Measurements from ENCODE around the gene DCPS.
A peak's percentile ranks its signal among the peaks of the same experiment; 100 is the strongest.
"Not testable (repeated sequence)": the region's sequence is repeated elsewhere in the genome, so short reads cannot be mapped to it uniquely, and the experiment has no call there.

The DCPS gene

DNA sequence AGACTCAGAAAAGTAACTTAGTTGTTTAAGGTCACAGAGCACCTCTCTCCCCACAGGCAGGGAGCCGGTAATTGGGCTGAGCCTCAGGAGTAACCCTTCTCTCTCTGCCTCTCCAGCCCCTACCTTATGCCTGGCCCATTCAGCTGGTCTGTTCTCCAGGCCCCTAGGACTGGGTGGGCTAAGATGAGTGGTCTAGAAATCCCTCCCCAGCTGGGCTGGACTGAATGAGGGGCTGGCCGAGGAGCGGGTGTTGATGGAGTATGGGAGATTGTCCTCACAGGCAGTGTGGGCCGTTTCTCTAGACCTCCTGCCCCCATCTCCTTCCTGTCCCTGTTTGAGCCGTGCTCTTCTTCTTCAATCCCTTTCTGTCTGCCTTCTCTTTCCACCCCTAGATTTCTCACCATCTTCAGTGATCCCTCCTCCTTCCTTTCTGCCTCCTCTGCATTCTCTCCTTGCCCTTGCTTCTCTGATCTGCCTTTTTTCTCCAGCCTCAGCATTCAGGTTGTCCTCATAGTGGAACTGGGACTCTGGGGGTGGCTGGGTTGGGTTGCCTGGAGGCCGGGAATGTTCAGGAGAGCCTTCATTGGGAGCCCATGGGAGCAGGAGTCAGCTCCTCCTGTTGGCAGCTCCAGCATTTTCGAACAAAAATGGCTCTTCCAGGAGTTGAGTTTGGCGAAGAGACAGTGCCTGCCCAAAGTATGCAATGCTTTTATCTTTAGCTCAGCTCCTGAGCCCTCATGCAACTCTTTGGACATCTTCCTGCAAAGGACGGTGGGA is 59.2 kb downstream of the DCPS start:
- DNase-seq, result no peak

DNA sequence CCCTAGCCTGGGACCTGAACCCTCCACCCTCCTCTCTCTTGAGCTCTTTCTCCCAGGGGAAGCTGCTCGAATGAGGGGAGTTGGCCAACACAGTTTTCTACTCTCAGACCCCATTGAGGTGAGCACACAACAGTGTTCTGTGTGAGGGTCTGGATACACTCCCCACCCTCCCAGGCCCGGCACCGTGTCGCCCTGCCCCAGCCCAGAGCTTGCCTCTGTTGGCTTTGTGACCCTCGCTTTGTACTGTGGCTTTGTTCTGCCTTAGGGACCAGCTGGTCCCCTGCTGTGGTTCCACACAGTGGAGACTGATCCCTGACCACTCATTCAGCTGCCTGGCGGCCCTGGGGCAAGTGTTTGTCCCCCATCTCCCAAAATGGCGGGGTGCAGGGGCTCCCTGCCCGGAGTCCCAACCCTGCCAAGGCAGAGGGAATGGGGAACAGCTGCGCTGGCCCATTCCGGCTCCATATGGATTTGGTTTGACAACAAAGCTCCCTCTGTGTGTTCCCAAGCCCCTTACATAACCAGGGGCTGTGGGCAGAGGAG is 59.9 kb downstream of the DCPS start:
- DNase-seq, result no peak

DNA sequence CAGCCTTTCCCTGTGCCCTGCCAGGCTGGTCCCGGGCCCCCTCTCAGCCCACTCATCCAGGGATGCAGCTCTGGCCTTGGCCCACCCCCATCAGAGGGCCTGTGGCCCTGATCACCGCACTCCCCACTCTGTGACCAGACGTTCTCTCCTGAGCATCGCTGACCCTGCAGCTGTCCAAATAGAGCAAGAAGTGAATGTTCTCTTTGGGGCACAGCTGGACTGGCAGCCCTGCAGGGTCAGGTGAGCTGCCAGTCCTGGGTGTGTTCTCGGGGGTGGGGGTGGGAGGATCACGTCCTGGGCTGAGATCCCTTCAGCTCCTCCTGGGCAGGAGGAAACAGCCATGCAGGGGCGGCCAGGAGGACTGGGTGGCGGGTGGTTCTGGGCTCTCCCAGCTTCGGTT is 60.9 kb downstream of the DCPS start:
- not testable (repeated sequence) for DNase-seq

DNA sequence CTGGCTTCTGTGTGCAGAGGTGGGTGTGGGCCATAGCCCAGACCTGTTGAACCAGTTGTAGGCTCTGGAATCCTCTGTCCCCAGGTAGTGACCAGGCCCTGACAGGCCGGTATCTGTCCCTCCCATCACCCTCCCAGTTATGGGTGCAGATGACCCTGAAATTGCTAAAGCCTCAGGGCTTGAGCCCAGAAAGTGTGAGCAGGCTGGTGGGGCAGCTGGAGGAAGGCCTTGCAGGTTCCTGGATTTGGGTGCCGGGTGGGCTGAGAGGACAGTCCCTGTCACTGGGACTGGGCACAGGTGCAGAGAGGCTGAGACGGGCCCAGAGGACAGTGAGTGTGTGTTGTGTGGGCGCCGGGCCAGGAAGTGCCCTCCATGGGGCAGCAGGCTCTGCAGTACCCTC is 61.6 kb downstream of the DCPS start:
- not testable (repeated sequence) for DNase-seq

DNA sequence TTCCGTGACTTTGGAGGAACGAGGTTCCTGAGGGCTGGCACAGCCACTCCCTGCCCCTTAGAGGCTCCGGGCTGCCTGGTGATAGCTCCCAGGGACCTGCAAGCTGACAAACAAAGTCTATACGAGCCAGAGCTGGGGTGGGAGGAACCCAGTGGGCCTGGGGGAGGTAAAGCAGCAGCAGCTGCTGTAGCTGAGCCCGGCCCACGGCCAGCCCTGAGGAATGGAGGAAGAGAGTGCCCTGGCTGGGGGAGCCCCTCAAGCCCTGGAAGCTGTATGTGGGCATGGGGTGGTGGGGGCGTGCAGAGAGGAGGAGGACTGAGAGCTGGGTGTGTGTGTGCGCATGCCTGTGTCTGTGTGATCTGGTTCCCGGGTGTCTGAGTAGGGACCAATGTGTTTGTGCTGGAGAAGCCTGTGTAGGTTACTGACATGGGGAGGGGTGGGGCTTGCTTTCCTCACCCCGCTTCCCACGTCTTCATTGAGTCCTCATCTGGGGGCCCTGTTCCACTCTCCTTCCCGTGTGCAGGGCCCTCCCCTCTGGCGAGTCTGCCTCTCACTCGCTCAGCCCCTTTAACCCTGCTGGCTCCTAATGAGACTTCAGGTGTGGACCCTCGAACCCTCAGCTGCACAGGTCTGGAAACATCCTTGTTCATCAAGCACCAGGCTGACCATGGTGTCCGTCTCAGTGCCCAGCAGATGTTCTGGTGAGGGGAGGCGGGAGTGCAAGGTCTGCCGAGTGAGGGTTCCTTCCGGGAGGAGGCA is 62.4 kb downstream of the DCPS start:
- DNase-seq, result no peak

DNA sequence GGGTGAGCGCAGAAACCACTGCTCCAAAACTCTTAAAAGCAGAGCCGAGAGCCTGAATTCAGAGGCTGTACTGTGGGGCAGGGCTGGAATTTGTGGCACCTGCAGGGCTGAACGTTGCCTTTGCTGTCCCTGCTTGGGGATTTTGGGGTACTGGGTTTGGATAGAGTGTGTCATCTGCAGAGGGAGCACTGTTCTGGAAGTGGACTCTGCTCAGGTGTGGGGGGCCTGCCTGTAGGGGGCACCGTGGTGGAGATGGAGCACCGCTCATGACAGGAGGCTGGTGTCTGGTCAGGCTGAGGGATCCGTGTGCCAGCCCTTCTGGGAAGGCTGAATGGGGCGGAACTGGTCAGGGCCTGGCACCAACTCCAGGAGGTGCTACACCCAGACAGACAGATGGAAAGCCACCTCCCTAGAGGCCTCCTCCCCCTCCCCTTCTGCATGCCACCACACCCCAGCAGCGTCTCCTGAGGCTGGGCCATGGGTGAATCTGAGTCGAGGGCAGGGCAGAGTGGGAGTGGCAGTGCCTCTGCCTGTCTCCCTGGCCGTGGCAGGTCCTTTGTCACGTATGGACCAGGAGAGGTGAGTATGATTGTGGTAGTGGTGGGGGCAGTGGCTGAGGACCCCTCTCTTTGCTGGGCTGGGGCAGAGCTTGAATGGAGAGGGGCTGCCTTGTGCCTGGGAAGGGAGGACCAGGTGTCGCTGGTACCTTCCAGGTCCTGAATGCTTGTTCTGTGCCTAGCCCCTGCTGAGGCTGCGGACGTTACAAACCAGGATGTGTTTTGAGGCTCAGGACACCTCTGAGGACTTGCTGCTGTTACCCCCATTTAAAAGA is 63.2 kb downstream of the DCPS start:
- DNase-seq, result not testable (repeated sequence)

DNA sequence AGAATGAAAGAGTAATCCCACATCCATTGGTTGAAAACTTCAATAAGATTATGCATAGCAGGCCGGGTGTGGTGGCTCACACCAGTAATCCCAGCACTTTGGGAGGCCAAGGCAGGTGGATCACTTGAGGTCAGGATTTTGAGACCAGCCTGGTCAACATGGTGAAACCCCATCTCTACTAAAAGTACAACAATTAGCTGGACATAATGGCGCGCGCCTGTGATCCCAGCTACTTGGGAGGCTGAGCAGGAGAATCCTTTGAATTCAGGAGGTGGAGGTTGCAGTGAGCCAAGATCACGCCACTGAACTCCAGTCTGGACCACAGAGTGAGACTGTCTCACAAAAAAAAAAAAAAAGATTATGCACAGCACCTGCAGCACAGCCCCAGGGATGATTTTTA is 63.9 kb downstream of the DCPS start:
- not testable (repeated sequence) for DNase-seq

DNA sequence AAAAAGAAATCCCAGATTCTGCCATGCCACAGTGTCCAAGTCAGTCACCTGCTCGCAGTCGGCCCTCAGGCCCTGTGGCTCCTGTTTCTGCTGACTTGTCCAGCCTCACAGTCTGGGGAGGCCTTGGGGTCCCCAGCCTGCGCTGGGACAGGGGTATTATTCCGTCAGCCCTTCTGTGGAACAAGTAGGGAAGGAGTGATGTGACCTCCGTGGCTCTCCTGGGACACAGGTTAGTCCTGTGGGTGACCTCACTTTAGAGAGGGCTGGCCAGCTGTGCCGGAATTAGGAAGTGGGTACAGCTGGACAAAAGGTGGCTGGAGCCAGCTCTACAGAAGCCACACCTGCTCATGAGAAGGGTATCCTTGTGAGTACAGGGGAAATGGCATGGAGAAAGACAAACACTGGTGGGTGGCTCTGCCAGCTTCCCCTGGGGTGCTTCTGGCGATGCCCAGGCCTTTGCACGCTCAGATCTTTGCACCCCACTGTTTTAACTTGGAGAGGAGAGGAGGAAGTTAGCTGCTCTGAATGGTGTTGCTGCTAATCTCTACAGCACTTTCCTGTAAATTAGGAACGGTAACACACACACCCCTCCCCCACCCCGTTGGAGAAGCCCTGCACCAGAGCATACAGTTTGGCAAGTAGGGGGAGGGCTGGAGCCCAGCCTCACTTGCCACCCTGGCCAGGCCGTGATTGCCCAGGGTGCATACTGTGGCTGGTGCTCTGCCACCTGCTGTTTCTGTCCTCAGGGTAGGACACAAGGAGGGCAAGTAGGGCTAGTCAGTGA is 64.7 kb downstream of the DCPS start:
- peak in 1 of 2 experiments; percentile 32 for DNase-seq

DNA sequence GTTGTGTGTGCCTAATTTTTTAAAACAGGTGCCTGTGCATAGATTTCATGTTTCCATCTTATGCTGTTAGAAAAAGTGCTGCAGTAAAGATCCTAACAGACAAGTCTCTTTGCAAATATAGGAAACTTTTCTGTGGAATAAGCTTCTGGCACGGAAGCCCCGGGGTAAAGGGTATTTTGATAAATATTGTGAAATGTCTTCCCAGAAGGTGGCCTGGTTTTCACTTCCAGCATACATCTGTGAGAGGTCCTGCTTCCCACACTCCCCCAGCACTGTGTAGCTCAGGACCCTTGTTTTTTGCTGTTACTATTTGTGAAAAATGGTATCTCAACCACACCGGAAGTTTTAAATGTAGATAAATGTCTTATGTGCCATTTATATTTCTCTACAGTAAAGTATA is 66.2 kb downstream of the DCPS start:
- DNase-seq, result no peak

DNA sequence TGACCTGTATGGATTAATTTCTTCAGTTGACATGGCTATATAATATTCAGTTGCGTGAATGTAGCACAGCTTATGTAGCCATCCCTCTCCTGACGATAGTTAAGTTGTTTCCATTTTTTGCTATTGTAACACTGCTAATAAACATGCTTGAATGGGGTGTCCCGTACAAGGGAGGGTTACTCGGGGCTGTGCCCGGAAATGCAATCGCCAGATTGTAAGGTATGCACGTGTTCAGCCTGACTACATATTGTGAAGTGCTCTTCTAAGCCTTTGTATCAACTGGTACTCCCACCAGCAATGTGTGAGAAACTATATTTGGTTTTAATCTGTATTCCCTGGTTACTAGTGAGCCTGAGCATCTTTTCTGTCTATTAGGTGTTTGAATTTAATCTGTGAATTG is 67.7 kb downstream of the DCPS start:
- no peak for DNase-seq

DNA sequence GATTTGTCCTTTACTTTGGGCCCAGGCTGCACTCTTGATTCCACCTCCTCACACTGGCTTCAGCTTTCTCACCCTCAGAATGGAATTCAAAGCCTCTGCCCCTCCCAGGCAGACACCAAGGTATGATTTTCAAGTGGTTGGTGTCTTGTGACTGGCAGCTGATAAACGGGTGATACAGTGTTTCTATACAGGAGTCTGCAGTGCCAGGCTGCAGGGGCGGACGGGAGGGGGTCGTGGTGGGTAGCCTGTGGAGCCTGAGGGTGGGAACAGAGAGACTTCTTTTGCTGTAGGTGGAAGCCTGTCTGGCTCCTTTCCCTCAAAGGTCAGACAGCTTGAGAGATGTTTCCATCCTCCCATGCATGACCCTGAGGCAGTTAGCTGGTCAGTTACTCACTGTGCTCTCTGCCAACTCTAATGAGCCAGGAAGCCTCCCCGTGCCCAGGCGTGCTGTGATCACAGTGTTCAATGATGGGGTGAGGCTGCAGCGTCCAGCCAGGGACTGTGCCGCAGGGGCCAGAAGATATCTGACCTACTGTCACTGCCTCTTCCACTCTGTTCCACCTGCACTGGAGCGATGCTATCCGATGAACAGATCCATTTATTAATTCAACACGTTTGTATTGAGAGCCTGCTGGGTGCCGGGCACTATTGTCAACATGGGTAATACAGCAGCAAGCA is 69.7 kb downstream of the DCPS start:
- not testable (repeated sequence) for DNase-seq

DNA sequence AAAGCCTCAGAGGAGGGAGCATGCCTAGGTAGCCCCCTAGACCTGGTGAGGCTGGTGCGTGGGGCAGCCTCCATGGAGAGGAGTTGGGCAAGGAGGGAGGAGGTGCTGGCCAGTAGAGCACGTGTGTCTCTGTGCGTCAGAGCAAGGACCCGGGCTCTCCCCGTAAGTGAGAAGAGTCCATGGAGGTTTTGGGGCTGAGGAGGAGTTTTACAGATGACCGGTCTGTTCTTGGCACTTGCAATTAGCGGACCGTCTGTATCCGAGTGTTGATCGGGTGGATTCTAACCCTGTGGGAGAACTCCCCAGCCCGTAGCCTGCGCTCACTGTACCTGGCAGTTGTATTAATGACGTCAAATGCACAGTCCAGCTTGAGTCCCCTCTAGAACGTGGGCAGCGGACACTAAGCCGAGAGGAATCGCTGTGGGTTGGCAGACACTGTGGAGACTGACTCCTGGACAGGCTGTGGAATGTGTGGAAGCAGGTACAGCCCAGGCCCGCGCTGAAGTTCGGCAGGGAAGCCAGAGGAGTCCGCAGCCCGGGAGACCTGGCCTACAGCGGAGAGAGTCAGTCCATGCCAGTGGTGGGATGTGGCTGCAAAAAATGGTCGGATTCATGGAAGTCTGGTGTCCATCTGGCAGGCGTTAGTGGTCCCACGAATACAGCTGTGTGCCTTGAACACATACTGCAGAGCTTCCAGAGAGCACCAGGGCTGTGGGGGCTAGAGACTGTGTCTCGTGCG is 70.9 kb downstream of the DCPS start:
- not testable (repeated sequence) for DNase-seq

DNA sequence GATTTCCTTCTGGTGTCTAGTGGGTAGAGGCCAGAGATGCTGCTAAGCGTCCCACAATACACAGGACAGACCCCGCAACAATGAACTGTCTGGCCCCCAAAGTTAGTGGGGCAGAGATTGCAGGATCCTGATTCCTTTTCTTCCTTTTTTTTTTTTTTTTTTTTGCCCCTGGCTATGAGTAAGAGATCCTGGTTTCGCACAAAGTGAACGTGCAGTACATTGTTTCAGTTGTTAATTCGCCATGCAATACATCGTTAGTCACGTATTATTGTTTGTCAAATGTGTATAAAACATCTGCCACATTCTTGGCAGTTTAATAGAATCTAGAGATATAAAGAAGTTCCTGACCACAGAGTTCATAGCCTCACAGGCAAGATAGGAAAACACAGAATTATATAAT is 71.9 kb downstream of the DCPS start:
- no peak for DNase-seq

DNA sequence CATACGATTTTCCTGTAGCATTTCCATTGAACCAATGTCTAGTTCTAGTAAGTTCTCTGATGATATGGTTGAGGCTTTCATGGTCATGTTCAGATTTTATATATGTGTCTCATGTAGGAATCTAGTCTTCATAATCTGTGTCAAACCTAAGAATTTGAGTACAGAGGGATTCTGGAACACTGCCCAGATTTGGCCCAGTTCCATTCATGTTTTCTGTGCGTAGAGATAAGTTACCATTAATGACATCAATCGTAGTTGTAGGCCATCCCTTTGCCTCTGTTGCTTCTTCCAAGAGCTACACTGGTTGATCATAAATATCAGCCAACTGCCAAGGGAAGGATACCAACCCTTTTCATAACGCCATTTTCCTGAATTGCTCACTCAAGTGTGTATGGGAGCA is 74.9 kb downstream of the DCPS start:
- no peak for DNase-seq

DNA sequence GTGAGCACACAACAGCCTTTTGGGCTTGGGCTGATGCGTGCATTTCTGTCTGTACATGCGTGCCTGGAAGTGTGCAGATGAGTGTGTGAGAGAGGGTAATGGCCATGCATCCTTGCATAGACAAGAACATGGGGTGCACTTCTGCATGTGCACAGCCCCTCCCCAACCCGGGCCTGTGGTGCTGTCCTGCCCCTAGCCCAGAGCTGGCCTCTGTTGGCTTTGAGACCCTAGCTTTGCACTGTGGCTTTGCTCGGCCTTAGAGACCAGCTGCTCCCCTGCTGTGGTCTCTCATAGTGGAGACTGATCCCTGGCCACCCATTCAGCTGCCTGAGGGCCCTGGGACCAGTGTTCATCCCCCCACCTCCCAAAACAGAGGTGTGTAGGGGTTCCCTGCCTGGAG is 77.0 kb downstream of the DCPS start:
- no peak for DNase-seq

DNA sequence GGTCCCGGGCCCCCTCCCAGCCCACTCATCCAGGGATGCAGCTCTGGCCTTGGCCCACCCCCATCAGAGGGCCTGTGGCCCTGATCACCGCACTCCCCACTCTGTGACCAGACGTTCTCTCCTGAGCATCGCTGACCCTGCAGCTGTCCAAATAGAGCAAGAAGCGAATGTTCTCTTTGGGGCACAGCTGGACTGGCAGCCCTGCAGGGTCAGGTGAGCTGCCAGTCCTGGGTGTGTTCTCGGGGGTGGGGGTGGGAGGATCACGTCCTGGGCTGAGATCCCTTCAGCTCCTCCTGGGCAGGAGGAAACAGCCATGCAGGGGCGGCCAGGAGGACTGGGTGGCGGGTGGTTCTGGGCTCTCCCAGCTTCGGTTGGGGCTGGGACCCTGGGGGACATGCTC is 78.1 kb downstream of the DCPS start:
- DNase-seq, result not testable (repeated sequence)

DNA sequence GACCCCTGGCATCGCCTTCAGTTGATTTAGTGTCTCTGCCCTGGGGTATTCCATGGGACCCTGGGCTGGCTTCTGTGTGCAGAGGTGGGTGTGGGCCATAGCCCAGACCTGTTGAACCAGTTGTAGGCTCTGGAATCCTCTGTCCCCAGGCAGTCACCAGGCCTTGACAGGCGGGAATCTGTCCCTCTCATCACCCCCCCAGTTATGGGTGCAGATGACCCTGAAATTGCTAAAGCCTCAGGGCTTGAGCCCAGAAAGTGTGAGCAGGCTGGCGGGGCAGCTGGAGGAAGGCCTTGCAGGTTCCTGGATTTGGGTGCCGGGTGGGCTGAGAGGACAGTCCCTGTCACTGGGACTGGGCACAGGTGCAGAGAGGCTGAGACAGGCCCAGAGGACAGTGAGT is 78.8 kb downstream of the DCPS start:
- DNase-seq, result not testable (repeated sequence)

DNA sequence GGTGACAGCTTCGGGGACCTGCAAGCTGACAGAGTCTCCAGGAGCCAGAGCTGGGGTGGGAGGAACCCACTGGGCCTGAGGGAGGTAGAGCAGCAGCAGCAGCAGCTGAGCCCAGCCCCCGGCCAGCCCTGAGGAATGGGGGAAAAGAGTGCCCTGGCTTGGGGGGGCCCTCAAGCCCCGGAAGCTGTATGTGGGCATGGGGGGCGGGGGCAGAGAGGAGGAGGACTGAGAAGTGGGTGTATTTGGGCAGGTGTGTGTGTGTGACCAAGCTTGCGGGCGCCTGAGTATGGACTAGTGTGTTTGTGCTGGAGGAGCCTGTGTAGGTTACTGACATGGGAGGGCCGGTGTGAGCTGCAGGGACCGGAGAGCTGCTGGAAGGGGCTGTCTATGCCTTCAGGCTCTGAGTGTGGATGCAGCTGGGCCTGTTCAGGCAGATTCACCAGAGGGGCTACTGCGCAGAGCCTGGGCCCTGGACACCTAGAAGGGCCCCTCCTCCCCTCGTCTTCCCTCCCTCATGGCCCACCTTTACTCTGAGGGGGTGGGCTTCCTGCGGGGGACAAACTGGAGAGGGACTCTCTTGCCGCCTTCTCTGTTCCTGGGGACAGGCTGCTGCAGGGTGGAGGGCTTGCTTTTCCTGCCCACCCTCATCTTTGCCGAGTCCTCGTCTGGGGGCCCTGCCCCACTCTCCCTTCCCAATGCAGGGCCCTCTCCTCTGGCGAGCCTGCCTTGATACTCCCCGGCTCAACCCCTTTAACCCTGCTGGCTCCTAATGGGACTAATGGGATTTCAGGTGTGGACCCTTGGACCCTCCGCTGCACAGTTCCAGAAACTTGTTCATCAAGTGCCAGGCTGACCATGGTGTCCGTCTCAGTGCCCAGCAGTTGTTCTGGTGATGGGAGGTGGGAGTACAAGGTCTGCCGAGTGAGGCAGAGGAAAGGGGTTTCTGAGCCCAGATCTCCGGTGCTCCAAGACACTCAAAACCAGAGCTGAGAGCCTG is 79.8 kb downstream of the DCPS start:
- DNase-seq, result no peak

DNA sequence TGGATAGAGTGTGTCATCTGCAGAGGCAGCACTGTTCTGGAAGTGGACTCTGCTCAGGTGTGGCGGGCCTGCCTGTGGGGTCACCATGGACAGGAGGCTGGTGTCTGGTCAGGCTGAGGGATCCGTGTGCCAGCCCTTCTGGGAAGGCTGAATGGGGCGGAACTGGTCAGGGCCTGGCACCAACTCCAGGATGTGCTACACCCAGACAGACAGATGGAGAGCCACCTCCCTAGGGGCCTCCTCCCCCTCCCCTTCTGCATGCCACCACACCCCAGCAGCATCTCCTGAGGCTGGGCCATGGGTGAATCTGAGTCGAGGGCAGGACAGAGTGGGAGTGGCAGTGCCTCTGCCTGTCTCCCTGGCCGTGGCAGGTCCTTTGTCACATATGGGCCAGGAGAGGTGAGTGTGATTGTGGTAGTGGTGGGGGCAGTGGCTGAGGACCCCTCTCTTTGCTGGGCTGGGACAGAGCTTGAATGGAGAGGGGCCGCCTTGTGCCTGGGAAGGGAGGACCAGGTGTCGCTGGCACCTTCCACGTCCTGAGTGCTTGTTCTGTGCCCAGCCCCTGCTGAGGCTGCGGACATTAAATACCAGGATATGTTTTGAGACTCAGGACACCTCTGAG is 80.7 kb downstream of the DCPS start:
- DNase-seq, result no peak
